Upper lobe of right lung (tissue), 1 donor: ENCODE results near the gene HBS1L. TPM values are rescaled to one million over a fixed set of nuclear protein-coding genes. Genes with fewer than 3 reads are reported as not detected.

Experiments used
- ATAC-seq: fragments of 200-7000 bp; cut with Tn5 transposase; one replicate; pipeline ENCODE4 v1.9.1; 2020; ENCODE audit warnings: mild to moderate bottlenecking, moderate library complexity
- DNase-seq: peaks from one replicate; pipeline ENCODE4 v3.0.0-alpha.2; 2020
- H3K27ac ChIP-seq: fragments of 200-600 bp; one replicate; pipeline ENCODE4 v1.8.0; 2022
- H3K27me3 ChIP-seq: fragments of 200-600 bp; one replicate; pipeline ENCODE4 v1.8.0; 2022; ENCODE audit warnings: mild to moderate bottlenecking
- H3K36me3 ChIP-seq: fragments of 200-600 bp; one replicate; pipeline ENCODE4 v1.8.0; 2022
- H3K4me1 ChIP-seq: fragments of 200-600 bp; one replicate; pipeline ENCODE4 v1.8.0; 2022
- H3K4me3 ChIP-seq: fragments of 200-600 bp; one replicate; pipeline ENCODE4 v1.8.0; 2022; ENCODE audit warnings: mild to moderate bottlenecking
- H3K9me3 ChIP-seq: fragments of 200-600 bp; one replicate; pipeline ENCODE4 v1.8.0; 2022
- CTCF ChIP-seq: fragments of 200-600 bp; IDR thresholded peaks from one replicate; pipeline ENCODE4 v1.8.0; 2022; ENCODE audit warnings: antibody characterized with exemption
- intact Hi-C: fragments of 100-400 bp; cut with DNase I; formaldehyde crosslinking; loops from one replicate; pipeline ENCODE4 v1.11.0; 2022
- total RNA-seq: library from RNA; stranded (reverse); fragmentation: NEBNext Ultra II Directional; extraction: Animal tissue kit (Norgen Biotek cat#: 25700); gene quantifications from one replicate; pipeline ENCODE4 v1.2.1, GENCODE V29; 2021
- donor health status: DM: no; HTN: yes; CAD: no; lungs with severe emphysema.

The HBS1L gene
- total RNA-seq, 1 donor from 2014 or later = 48.2 TPM

GRCh38 chr6:135014353-135014832 is 40.2 kb downstream of the HBS1L start:
- ATAC-seq (no peak), DNase-seq (no peak)
- H3K36me3 ChIP-seq = no peaks in the 10 kb centered on the region
- intact Hi-C loops = no loop called here
- no peak overlapping the region for H3K4me3 ChIP-seq
- no peaks in the 10 kb centered on the region for H3K4me1 ChIP-seq
- no peaks in the 10 kb centered on the region for H3K27me3 ChIP-seq
- H3K27ac ChIP-seq = no peak overlapping the region
- TF ChIP-seq CTCF = no peak
- no peaks in the 10 kb centered on the region for H3K9me3 ChIP-seq

- no peaks in the 10 kb centered on the region for H3K4me1 ChIP-seq
- H3K27me3 ChIP-seq = no peaks in the 10 kb centered on the region
- DNase-seq (no peak), ATAC-seq (no peak)
- no peak overlapping the region for H3K4me3 ChIP-seq
- TF ChIP-seq CTCF = no peak
- no peaks in the 10 kb centered on the region for H3K9me3 ChIP-seq
- H3K27ac ChIP-seq = no peak overlapping the region
- no peaks in the 10 kb centered on the region for H3K36me3 ChIP-seq
- intact Hi-C loops = no loop called here
Observed at GRCh38 chr6:135013211-135013610, 41.4 kb downstream of the HBS1L start.

- ATAC-seq = no peak
- TF ChIP-seq CTCF = no peak
- Histone ChIP-seq H3K27me3 (no peaks in the 10 kb centered on the region), H3K36me3 (no peaks in the 10 kb centered on the region), H3K4me1 (no peaks in the 10 kb centered on the region), H3K9me3 (no peaks in the 10 kb centered on the region), H3K27ac (no peak overlapping the region), H3K4me3 (no peak overlapping the region)
- no peak for DNase-seq
- intact Hi-C loops = no loop called here
Observed at GRCh38 chr6:135012764-135013163, 41.9 kb downstream of the HBS1L start.

GRCh38 chr6:135012349-135012748 is 42.3 kb downstream of the HBS1L start:
- H3K36me3 ChIP-seq = no peaks in the 10 kb centered on the region
- no peak for ATAC-seq
- H3K27ac ChIP-seq = no peak overlapping the region
- H3K9me3 ChIP-seq = no peaks in the 10 kb centered on the region
- H3K4me1 ChIP-seq = no peaks in the 10 kb centered on the region
- intact Hi-C loops = no loop called here
- H3K27me3 ChIP-seq = no peaks in the 10 kb centered on the region
- no peak for DNase-seq
- no peak overlapping the region for H3K4me3 ChIP-seq
- no peak for TF ChIP-seq CTCF

GRCh38 chr6:135008941-135009290 is 45.7 kb downstream of the HBS1L start:
- DNase-seq (no peak), ATAC-seq (no peak)
- H3K9me3 ChIP-seq = no peaks in the 10 kb centered on the region
- TF ChIP-seq CTCF = no peak
- H3K27ac ChIP-seq = no peak overlapping the region
- no peaks in the 10 kb centered on the region for H3K36me3 ChIP-seq
- H3K4me1 ChIP-seq = no peaks in the 10 kb centered on the region
- no peaks in the 10 kb centered on the region for H3K27me3 ChIP-seq
- intact Hi-C loops = no loop called here
- no peak overlapping the region for H3K4me3 ChIP-seq
